Astrocyte (in vitro differentiated cells and primary cell): ENCODE results near the gene S100PBP. TPM values are rescaled to one million over a fixed set of nuclear protein-coding genes. Genes with fewer than 3 reads are reported as not detected.
A peak's percentile ranks its signal among the peaks of the same experiment; 100 is the strongest.

Experiments
- DNase-seq: peaks from one replicate; pipeline ENCODE4 v3.0.0-alpha.2; 2010; ENCODE audit warnings: low read depth
- FAIRE-seq: peaks from 2 replicates; lab custom pipeline; 2011; peaks lifted over from hg19 to GRCh38; lab: Jason Lieb, UNC
- H2AFZ ChIP-seq: 2 replicates; pipeline ENCODE4 v1.6.0; 2012; ENCODE audit warnings: low read depth, low read length, inconsistent platforms
- H3K27ac ChIP-seq: 2 replicates; pipeline ENCODE4 v1.5.1; 2011; ENCODE audit warnings: low read depth, low read length, inconsistent platforms
- H3K27me3 ChIP-seq: 2 replicates; pipeline ENCODE4 v1.6.0; 2011; ENCODE audit warnings: low read length, inconsistent platforms; ENCODE audit not compliant: insufficient read depth
- H3K36me3 ChIP-seq: 2 replicates; pipeline ENCODE4 v1.5.1; 2011; ENCODE audit warnings: low read length, inconsistent platforms; ENCODE audit not compliant: insufficient read depth
- H3K4me1 ChIP-seq: 2 replicates; pipeline ENCODE4 v1.5.1; 2011; ENCODE audit warnings: low read length, inconsistent platforms; ENCODE audit not compliant: insufficient read depth
- H3K4me2 ChIP-seq: 2 replicates; pipeline ENCODE4 v1.6.0; 2012; ENCODE audit warnings: low read length, inconsistent platforms
- H3K4me3 ChIP-seq: 2 replicates; pipeline ENCODE4 v1.5.1; 2011; ENCODE audit warnings: low read depth, mild to moderate bottlenecking, low read length, inconsistent platforms; ENCODE audit not compliant: insufficient read depth
- H3K79me2 ChIP-seq: 2 replicates; pipeline ENCODE4 v1.6.0; 2012; ENCODE audit warnings: mild to moderate bottlenecking, low read length, inconsistent platforms; ENCODE audit not compliant: insufficient read depth
- H3K9ac ChIP-seq: 2 replicates; pipeline ENCODE4 v1.6.0; 2012; ENCODE audit warnings: mild to moderate bottlenecking, low read length, inconsistent platforms
- H3K9me3 ChIP-seq: 2 replicates; pipeline ENCODE4 v1.5.1; 2012; ENCODE audit warnings: low read depth, mild to moderate bottlenecking, low read length, inconsistent platforms; ENCODE audit not compliant: insufficient read depth
- H4K20me1 ChIP-seq: 2 replicates; pipeline ENCODE4 v1.6.0; 2012; ENCODE audit warnings: low read length, inconsistent platforms; ENCODE audit not compliant: insufficient read depth
- H3K27ac Mint-ChIP-seq: one replicate; pipeline ENCODE4 v1.8.0; 2021; ENCODE audit warnings: mild to moderate bottlenecking, mixed read lengths; ENCODE audit not compliant: unreplicated experiment
- H3K27me3 Mint-ChIP-seq: one replicate; pipeline ENCODE4 v1.8.0; 2021; ENCODE audit warnings: low read depth, mixed read lengths; ENCODE audit not compliant: unreplicated experiment
- H3K36me3 Mint-ChIP-seq: one replicate; pipeline ENCODE4 v1.8.0; 2021; ENCODE audit warnings: low read depth, mixed read lengths; ENCODE audit not compliant: unreplicated experiment
- H3K4me1 Mint-ChIP-seq: one replicate; pipeline ENCODE4 v1.8.0; 2021; ENCODE audit warnings: low read depth, mixed read lengths; ENCODE audit not compliant: unreplicated experiment
- H3K4me3 Mint-ChIP-seq: one replicate; pipeline ENCODE4 v1.8.0; 2021; ENCODE audit warnings: mild to moderate bottlenecking, moderate library complexity, mixed read lengths; ENCODE audit not compliant: unreplicated experiment
- H3K9me3 Mint-ChIP-seq: one replicate; pipeline ENCODE4 v1.8.0; 2021; ENCODE audit warnings: mild to moderate bottlenecking, mixed read lengths; ENCODE audit not compliant: unreplicated experiment
- EZH2 ChIP-seq: IDR thresholded peaks from 2 replicates; pipeline ENCODE4 v1.6.1; 2012; ENCODE audit warnings: mild to moderate bottlenecking, low read length, inconsistent platforms; ENCODE audit not compliant: insufficient read depth
- total RNA-seq: library from RNA; stranded (reverse); gene quantifications from 2 replicates; pipeline ENCODE4 v1.2.1, GENCODE V29; 2021
- TF ChIP-seq, protein P1 (sequence below): IDR thresholded peaks from 2 replicates; pipeline ENCODE4 v1.5.1; 2011; ENCODE audit warnings: low read depth, mild to moderate bottlenecking, inconsistent platforms, low read length, moderate library complexity; ENCODE audit not compliant: insufficient read depth

S100PBP gene
- total RNA-seq, 1 donor from 2014 or later = 40.3 TPM

DNA sequence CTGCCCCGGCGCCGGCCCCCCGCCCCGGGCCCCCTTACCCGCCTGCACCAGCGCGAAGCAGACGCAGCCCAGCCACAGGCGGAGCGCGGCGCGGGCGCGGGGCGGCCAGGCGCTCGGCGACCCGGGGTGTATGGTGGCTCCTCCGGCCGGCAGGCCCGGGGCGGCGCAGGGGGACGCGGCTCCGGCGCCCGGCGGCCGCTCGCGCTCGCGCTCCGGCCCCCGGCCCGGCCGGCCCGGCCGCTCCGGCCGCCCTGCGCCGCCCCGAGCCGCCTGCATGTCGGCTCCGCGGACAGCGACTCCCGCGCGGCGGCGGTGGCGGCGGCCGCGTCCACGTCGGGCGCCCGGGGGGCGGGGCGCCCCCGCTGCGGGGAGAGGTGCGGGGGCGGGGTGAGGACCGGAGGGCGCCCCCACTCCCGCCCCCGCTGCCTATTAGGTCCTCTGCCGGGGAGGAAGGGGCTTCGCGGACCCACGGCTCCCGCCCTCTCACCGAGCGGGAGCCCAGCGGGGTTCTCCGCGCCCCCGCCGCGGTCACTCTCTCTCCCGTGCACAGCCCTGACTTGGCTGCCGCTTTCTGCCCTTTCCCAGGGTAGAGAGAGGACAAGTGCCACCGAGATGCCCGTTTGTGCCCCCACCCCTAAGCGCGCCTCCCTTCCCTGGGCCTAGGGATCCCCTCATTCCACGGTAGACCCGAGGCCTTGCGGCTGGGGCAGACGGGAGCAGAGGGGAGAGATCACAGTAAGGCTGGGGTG lies 53.3 kb downstream of the S100PBP start, which contains the start of gene FNDC5:
Gene FNDC5, minus strand, starts transcription at position 298 of the 749 bp plus-strand sequence.
- Histone ChIP-seq H3K9ac (peak within 1 kb of the TSS; percentile 65), H3K4me2 (peak within 1 kb of the TSS; percentile 87), H3K4me1 (peaks cover 5% of the 10 kb centered on the region), H3K9me3 (no peaks in the 10 kb centered on the region), H2AFZ (peak within 1 kb of the TSS; percentile 62), H3K36me3 (no peaks in the 10 kb centered on the region), H4K20me1 (peaks cover 5% of the 10 kb centered on the region), H3K4me3 (peak within 1 kb of the TSS; percentile 55), H3K27me3 (peaks cover 5% of the 10 kb centered on the region), H3K27ac (no peak within 1 kb of the TSS), H3K79me2 (no peaks in the 10 kb centered on the region)
- Mint-ChIP-seq H3K36me3 (peaks cover 10% of the 10 kb centered on the region), H3K9me3 (no peaks in the 10 kb centered on the region), H3K4me3 (peak within 1 kb of the TSS; percentile 76), H3K27ac (peak within 1 kb of the TSS; percentile 47), H3K27me3 (peaks cover 59% of the 10 kb centered on the region), H3K4me1 (no peaks in the 10 kb centered on the region)
- FAIRE-seq (no peak), DNase-seq (no peak)
- TF ChIP-seq EZH2 = peak; percentile 59
- TF ChIP-seq, protein P1, sequence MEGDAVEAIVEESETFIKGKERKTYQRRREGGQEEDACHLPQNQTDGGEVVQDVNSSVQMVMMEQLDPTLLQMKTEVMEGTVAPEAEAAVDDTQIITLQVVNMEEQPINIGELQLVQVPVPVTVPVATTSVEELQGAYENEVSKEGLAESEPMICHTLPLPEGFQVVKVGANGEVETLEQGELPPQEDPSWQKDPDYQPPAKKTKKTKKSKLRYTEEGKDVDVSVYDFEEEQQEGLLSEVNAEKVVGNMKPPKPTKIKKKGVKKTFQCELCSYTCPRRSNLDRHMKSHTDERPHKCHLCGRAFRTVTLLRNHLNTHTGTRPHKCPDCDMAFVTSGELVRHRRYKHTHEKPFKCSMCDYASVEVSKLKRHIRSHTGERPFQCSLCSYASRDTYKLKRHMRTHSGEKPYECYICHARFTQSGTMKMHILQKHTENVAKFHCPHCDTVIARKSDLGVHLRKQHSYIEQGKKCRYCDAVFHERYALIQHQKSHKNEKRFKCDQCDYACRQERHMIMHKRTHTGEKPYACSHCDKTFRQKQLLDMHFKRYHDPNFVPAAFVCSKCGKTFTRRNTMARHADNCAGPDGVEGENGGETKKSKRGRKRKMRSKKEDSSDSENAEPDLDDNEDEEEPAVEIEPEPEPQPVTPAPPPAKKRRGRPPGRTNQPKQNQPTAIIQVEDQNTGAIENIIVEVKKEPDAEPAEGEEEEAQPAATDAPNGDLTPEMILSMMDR = no peak

DNA sequence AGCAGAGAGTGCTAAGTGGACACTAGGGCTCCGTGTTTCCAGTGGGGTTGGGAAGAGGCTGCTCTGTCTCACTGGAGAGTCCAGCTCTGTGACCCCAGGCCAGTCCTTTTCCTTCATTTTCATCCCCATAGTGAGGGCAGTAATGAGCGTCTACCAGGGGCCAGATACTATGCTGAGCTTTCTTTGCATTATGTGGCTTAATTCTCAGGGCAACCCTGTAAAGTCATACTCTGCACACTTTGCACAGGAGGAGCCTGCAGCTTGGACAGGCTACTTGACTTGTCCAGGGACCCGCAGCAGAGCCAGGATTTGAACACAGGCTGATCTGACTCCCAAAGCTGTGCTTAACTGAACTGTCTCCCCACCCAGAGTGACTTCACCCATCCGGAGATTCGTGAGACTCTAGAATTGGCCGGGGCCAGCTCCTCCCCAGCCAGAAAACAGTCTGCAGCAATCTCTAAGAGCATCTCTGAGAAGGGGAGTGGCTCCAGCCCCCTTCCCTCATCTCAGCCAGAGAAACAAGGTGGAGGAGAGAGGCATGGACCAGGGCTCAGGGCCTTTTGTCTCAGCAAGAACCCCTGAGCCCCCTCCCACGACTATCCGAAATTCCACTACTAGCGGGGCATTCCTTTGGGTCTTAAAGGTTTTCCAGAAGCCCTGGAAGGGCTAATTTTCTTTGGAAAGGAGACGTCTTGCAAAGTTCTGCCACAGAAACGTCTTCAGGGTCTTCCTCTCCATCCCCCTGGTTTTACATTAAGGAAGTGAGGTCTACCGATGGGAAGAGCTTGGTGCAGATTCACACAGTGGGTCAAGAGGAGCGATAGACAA lies 54.1 kb downstream of the S100PBP start:
- Histone ChIP-seq H3K4me2 (peak overlapping the region; percentile 87), H3K27me3 (peaks cover 5% of the 10 kb centered on the region), H3K9ac (peak overlapping the region; percentile 65), H3K79me2 (no peaks in the 10 kb centered on the region), H4K20me1 (peaks cover 5% of the 10 kb centered on the region), H2AFZ (peak overlapping the region; percentile 62), H3K9me3 (no peaks in the 10 kb centered on the region), H3K27ac (no peak overlapping the region), H3K4me1 (peaks cover 5% of the 10 kb centered on the region), H3K4me3 (peak overlapping the region; percentile 55), H3K36me3 (no peaks in the 10 kb centered on the region)
- H3K4me1 Mint-ChIP-seq = no peaks in the 10 kb centered on the region
- FAIRE-seq (no peak), DNase-seq (no peak)
- peak overlapping the region; percentile 76 for H3K4me3 Mint-ChIP-seq
- peaks cover 64% of the 10 kb centered on the region for H3K27me3 Mint-ChIP-seq
- peak overlapping the region; percentile 47 for H3K27ac Mint-ChIP-seq
- H3K9me3 Mint-ChIP-seq = no peaks in the 10 kb centered on the region
- TF ChIP-seq EZH2 = peak; percentile 34
- TF ChIP-seq, protein P1 = no peak
- H3K36me3 Mint-ChIP-seq = peaks cover 10% of the 10 kb centered on the region
